ENCODE measurements around the gene PPP3R2.

GRCh38 chr9:101592788-101593187 is 2.0 kb downstream of the PPP3R2 start:
- TF ChIP-seq, protein P1, sequence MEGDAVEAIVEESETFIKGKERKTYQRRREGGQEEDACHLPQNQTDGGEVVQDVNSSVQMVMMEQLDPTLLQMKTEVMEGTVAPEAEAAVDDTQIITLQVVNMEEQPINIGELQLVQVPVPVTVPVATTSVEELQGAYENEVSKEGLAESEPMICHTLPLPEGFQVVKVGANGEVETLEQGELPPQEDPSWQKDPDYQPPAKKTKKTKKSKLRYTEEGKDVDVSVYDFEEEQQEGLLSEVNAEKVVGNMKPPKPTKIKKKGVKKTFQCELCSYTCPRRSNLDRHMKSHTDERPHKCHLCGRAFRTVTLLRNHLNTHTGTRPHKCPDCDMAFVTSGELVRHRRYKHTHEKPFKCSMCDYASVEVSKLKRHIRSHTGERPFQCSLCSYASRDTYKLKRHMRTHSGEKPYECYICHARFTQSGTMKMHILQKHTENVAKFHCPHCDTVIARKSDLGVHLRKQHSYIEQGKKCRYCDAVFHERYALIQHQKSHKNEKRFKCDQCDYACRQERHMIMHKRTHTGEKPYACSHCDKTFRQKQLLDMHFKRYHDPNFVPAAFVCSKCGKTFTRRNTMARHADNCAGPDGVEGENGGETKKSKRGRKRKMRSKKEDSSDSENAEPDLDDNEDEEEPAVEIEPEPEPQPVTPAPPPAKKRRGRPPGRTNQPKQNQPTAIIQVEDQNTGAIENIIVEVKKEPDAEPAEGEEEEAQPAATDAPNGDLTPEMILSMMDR (IDR thresholded peaks at IDR 0.05): no peak
- TF ChIP-seq EZH2 (IDR thresholded peaks at IDR 0.05): no peak
